ENCODE measurements around the gene SBNO1. TPM values are rescaled to one million over a fixed set of nuclear protein-coding genes. Genes with fewer than 3 reads are reported as not detected.

SBNO1 gene
- total RNA-seq, 1 donor from 2014 or later, result 11.5 TPM

- no peak overlapping the region for H3K27ac ChIP-seq (ENCODE audit: low read depth, low read length)
- H3K4me3 ChIP-seq (ENCODE audit: low read length in 3 of 3), result no peak overlapping the region
Measured at GRCh38 chr12:123282111-123282510, 82.5 kb downstream of the SBNO1 start.

GRCh38 chr12:123280971-123281370, 83.7 kb downstream of the SBNO1 start:
- Histone ChIP-seq H3K9ac (ENCODE audit: low read depth in 1 of 3, low read length in 3 of 3) (no peak overlapping the region), H3K27me3 (ENCODE audit: control insufficient read depth in 3 of 3, insufficient read depth in 3 of 3, low read length in 3 of 3) (no peaks in the 10 kb centered on the region), H3K4me1 (ENCODE audit: control insufficient read depth in 3 of 3, insufficient read depth in 3 of 3, low read length in 3 of 3) (no peaks in the 10 kb centered on the region), H3K36me3 (ENCODE audit: control insufficient read depth in 3 of 3, insufficient read depth in 3 of 3, low read length in 3 of 3) (no peaks in the 10 kb centered on the region), H3K4me3 (ENCODE audit: low read length in 3 of 3) (no peak overlapping the region), H3K9me3 (ENCODE audit: control insufficient read depth in 3 of 3, low read length in 3 of 3) (no peaks in the 10 kb centered on the region), H3K27ac (ENCODE audit: low read depth, low read length) (no peak overlapping the region)

More at GRCh38 chr12:123282111-123282510, 82.5 kb downstream of the SBNO1 start:
- no peaks in the 10 kb centered on the region for H3K4me1 ChIP-seq (ENCODE audit: control insufficient read depth in 3 of 3, insufficient read depth in 3 of 3, low read length in 3 of 3)
- H3K27me3 ChIP-seq (ENCODE audit: control insufficient read depth in 3 of 3, insufficient read depth in 3 of 3, low read length in 3 of 3), result no peaks in the 10 kb centered on the region
- no peaks in the 10 kb centered on the region for H3K9me3 ChIP-seq (ENCODE audit: control insufficient read depth in 3 of 3, low read length in 3 of 3)
- H3K36me3 ChIP-seq (ENCODE audit: control insufficient read depth in 3 of 3, insufficient read depth in 3 of 3, low read length in 3 of 3), result no peaks in the 10 kb centered on the region
- no peak overlapping the region for H3K9ac ChIP-seq (ENCODE audit: low read depth in 1 of 3, low read length in 3 of 3)

GRCh38 chr12:123278101-123278627, 86.5 kb downstream of the SBNO1 start:
- no peaks in the 10 kb centered on the region for H3K36me3 ChIP-seq (ENCODE audit: control insufficient read depth in 3 of 3, insufficient read depth in 3 of 3, low read length in 3 of 3)
- no peak overlapping the region for H3K4me3 ChIP-seq (ENCODE audit: low read length in 3 of 3)
- no peaks in the 10 kb centered on the region for H3K4me1 ChIP-seq (ENCODE audit: control insufficient read depth in 3 of 3, insufficient read depth in 3 of 3, low read length in 3 of 3)
- no peak overlapping the region for H3K9ac ChIP-seq (ENCODE audit: low read depth in 1 of 3, low read length in 3 of 3)
- no peaks in the 10 kb centered on the region for H3K9me3 ChIP-seq (ENCODE audit: control insufficient read depth in 3 of 3, low read length in 3 of 3)
- no peaks in the 10 kb centered on the region for H3K27me3 ChIP-seq (ENCODE audit: control insufficient read depth in 3 of 3, insufficient read depth in 3 of 3, low read length in 3 of 3)
- no peak overlapping the region for H3K27ac ChIP-seq (ENCODE audit: low read depth, low read length)

GRCh38 chr12:123273166-123273565, 91.5 kb downstream of the SBNO1 start:
- Histone ChIP-seq H3K9me3 (ENCODE audit: control insufficient read depth in 3 of 3, low read length in 3 of 3) (no peaks in the 10 kb centered on the region), H3K36me3 (ENCODE audit: control insufficient read depth in 3 of 3, insufficient read depth in 3 of 3, low read length in 3 of 3) (no peaks in the 10 kb centered on the region), H3K27me3 (ENCODE audit: control insufficient read depth in 3 of 3, insufficient read depth in 3 of 3, low read length in 3 of 3) (no peaks in the 10 kb centered on the region), H3K4me1 (ENCODE audit: control insufficient read depth in 3 of 3, insufficient read depth in 3 of 3, low read length in 3 of 3) (peaks cover 22 to 27% (median 26%) of the 10 kb centered on the region in 3 donors), H3K4me3 (ENCODE audit: low read length in 3 of 3) (no peak overlapping the region), H3K27ac (ENCODE audit: low read depth, low read length) (no peak overlapping the region), H3K9ac (ENCODE audit: low read depth in 1 of 3, low read length in 3 of 3) (no peak overlapping the region)

GRCh38 chr12:123271001-123271668, 93.5 kb downstream of the SBNO1 start:
- H3K9ac ChIP-seq (ENCODE audit: low read depth in 1 of 3, low read length in 3 of 3), result peak overlapping the region in 2 of 3 donors; percentile 54 to 75
- no peaks in the 10 kb centered on the region for H3K9me3 ChIP-seq (ENCODE audit: control insufficient read depth in 3 of 3, low read length in 3 of 3)
- H3K4me1 ChIP-seq (ENCODE audit: control insufficient read depth in 3 of 3, insufficient read depth in 3 of 3, low read length in 3 of 3), result peaks cover 30 to 38% (median 32%) of the 10 kb centered on the region in 3 donors
- H3K27ac ChIP-seq (ENCODE audit: low read depth, low read length), result no peak overlapping the region
- peak overlapping the region in 2 of 3 donors; percentile 65 to 72 for H3K4me3 ChIP-seq (ENCODE audit: low read length in 3 of 3)
- no peaks in the 10 kb centered on the region for H3K27me3 ChIP-seq (ENCODE audit: control insufficient read depth in 3 of 3, insufficient read depth in 3 of 3, low read length in 3 of 3)
- peaks cover 4 to 6% (median 5%) of the 10 kb centered on the region in 3 donors for H3K36me3 ChIP-seq (ENCODE audit: control insufficient read depth in 3 of 3, insufficient read depth in 3 of 3, low read length in 3 of 3)

- peak overlapping the region; percentile 54 to 76 (median 75) for H3K9ac ChIP-seq (ENCODE audit: low read depth in 1 of 3, low read length in 3 of 3)
Measured at GRCh38 chr12:123270214-123271000, 94.2 kb downstream of the SBNO1 start.

GRCh38 chr12:123269896-123270213, 94.8 kb downstream of the SBNO1 start:
- Histone ChIP-seq H3K9ac (ENCODE audit: low read depth in 1 of 3, low read length in 3 of 3) (peak overlapping the region; percentile 54 to 76 (median 75)), H3K4me1 (ENCODE audit: control insufficient read depth in 3 of 3, insufficient read depth in 3 of 3, low read length in 3 of 3) (peaks cover 30 to 38% (median 32%) of the 10 kb centered on the region in 3 donors), H3K27ac (ENCODE audit: low read depth, low read length) (peak overlapping the region; percentile 70), H3K4me3 (ENCODE audit: low read length in 3 of 3) (peak overlapping the region; percentile 59 to 72 (median 71)), H3K36me3 (ENCODE audit: control insufficient read depth in 3 of 3, insufficient read depth in 3 of 3, low read length in 3 of 3) (peaks cover 5 to 6% (median 6%) of the 10 kb centered on the region in 3 donors), H3K9me3 (ENCODE audit: control insufficient read depth in 3 of 3, low read length in 3 of 3) (no peaks in the 10 kb centered on the region), H3K27me3 (ENCODE audit: control insufficient read depth in 3 of 3, insufficient read depth in 3 of 3, low read length in 3 of 3) (no peaks in the 10 kb centered on the region)

More at GRCh38 chr12:123270214-123271000, 94.2 kb downstream of the SBNO1 start:
- Histone ChIP-seq H3K27me3 (ENCODE audit: control insufficient read depth in 3 of 3, insufficient read depth in 3 of 3, low read length in 3 of 3) (no peaks in the 10 kb centered on the region), H3K27ac (ENCODE audit: low read depth, low read length) (peak overlapping the region; percentile 70), H3K36me3 (ENCODE audit: control insufficient read depth in 3 of 3, insufficient read depth in 3 of 3, low read length in 3 of 3) (peaks cover 5 to 6% (median 6%) of the 10 kb centered on the region in 3 donors), H3K4me1 (ENCODE audit: control insufficient read depth in 3 of 3, insufficient read depth in 3 of 3, low read length in 3 of 3) (peaks cover 30 to 38% (median 32%) of the 10 kb centered on the region in 3 donors), H3K4me3 (ENCODE audit: low read length in 3 of 3) (peak overlapping the region; percentile 59 to 72 (median 71)), H3K9me3 (ENCODE audit: control insufficient read depth in 3 of 3, low read length in 3 of 3) (no peaks in the 10 kb centered on the region)

- peak overlapping the region; percentile 70 for H3K27ac ChIP-seq (ENCODE audit: low read depth, low read length)
- H3K36me3 ChIP-seq (ENCODE audit: control insufficient read depth in 3 of 3, insufficient read depth in 3 of 3, low read length in 3 of 3), result peaks cover 5 to 9% (median 6%) of the 10 kb centered on the region in 3 donors
- H3K27me3 ChIP-seq (ENCODE audit: control insufficient read depth in 3 of 3, insufficient read depth in 3 of 3, low read length in 3 of 3), result no peaks in the 10 kb centered on the region
- H3K4me1 ChIP-seq (ENCODE audit: control insufficient read depth in 3 of 3, insufficient read depth in 3 of 3, low read length in 3 of 3), result peaks cover 30 to 38% (median 32%) of the 10 kb centered on the region in 3 donors
- H3K9ac ChIP-seq (ENCODE audit: low read depth in 1 of 3, low read length in 3 of 3), result peak overlapping the region in 2 of 3 donors; percentile 75 to 76
- H3K4me3 ChIP-seq (ENCODE audit: low read length in 3 of 3), result peak overlapping the region; percentile 59 to 72 (median 71)
- no peaks in the 10 kb centered on the region for H3K9me3 ChIP-seq (ENCODE audit: control insufficient read depth in 3 of 3, low read length in 3 of 3)
Measured at GRCh38 chr12:123269395-123269892, 95.2 kb downstream of the SBNO1 start.

- H3K4me3 ChIP-seq (ENCODE audit: low read length in 3 of 3), result peak overlapping the region in 2 of 3 donors; percentile 6 to 48
Measured at GRCh38 chr12:123268850-123269249, 95.8 kb downstream of the SBNO1 start.

More at GRCh38 chr12:123268850-123269249, 95.8 kb downstream of the SBNO1 start:
- H3K36me3 ChIP-seq (ENCODE audit: control insufficient read depth in 3 of 3, insufficient read depth in 3 of 3, low read length in 3 of 3), result peaks cover 5 to 9% (median 6%) of the 10 kb centered on the region in 3 donors
- H3K9ac ChIP-seq (ENCODE audit: low read depth in 1 of 3, low read length in 3 of 3), result peak overlapping the region in 2 of 3 donors; percentile 32 to 54
- H3K9me3 ChIP-seq (ENCODE audit: control insufficient read depth in 3 of 3, low read length in 3 of 3), result no peaks in the 10 kb centered on the region
- no peak overlapping the region for H3K27ac ChIP-seq (ENCODE audit: low read depth, low read length)
- H3K4me1 ChIP-seq (ENCODE audit: control insufficient read depth in 3 of 3, insufficient read depth in 3 of 3, low read length in 3 of 3), result peaks cover 30 to 38% (median 32%) of the 10 kb centered on the region in 3 donors
- H3K27me3 ChIP-seq (ENCODE audit: control insufficient read depth in 3 of 3, insufficient read depth in 3 of 3, low read length in 3 of 3), result no peaks in the 10 kb centered on the region

Measured in skeletal muscle tissue (tissue), 4 donors.